ENCODE measurements around the gene IL1B.

DNA sequence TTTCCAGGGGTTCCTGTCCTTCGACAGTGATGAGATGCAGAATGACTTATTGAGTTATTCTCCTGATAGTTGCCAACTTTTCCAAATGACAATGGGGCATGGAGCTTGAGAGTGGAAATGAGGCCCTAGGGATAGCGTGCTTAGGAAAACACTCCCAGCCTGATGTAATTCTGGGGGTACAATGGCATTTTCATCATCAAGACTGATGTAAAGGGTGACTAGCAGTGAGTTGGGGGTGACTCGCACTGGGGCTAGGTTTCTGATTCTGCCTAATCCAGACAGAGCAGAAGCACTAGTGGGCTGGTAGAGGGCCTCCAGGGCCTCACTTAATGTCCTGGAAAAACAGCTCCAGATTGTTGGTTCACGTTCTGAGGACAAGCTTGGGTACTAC lies 40.4 kb upstream of the IL1B start:
- TF ChIP-seq TAF1 (IDR thresholded peaks at IDR 0.05; ENCODE audit: borderline replicate concordance, insufficient read depth, low read length) = no peak
- TF ChIP-seq, protein P1, sequence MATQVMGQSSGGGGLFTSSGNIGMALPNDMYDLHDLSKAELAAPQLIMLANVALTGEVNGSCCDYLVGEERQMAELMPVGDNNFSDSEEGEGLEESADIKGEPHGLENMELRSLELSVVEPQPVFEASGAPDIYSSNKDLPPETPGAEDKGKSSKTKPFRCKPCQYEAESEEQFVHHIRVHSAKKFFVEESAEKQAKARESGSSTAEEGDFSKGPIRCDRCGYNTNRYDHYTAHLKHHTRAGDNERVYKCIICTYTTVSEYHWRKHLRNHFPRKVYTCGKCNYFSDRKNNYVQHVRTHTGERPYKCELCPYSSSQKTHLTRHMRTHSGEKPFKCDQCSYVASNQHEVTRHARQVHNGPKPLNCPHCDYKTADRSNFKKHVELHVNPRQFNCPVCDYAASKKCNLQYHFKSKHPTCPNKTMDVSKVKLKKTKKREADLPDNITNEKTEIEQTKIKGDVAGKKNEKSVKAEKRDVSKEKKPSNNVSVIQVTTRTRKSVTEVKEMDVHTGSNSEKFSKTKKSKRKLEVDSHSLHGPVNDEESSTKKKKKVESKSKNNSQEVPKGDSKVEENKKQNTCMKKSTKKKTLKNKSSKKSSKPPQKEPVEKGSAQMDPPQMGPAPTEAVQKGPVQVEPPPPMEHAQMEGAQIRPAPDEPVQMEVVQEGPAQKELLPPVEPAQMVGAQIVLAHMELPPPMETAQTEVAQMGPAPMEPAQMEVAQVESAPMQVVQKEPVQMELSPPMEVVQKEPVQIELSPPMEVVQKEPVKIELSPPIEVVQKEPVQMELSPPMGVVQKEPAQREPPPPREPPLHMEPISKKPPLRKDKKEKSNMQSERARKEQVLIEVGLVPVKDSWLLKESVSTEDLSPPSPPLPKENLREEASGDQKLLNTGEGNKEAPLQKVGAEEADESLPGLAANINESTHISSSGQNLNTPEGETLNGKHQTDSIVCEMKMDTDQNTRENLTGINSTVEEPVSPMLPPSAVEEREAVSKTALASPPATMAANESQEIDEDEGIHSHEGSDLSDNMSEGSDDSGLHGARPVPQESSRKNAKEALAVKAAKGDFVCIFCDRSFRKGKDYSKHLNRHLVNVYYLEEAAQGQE (IDR thresholded peaks at IDR 0.05; ENCODE audit: insufficient read depth in 1 of 2, low read depth in 2 of 2, low read length in 2 of 2) = no peak
- no peak for TF ChIP-seq POLR2AphosphoS5 (IDR thresholded peaks at IDR 0.05; ENCODE audit: low read depth, low read length)
